HG03139 (cell line): ENCODE measurements around the gene MTURN.

Source experiments
- ATAC-seq: cut with Tn5 transposase; IDR thresholded peaks from one replicate; pipeline ENCODE4 v1.9.1; 2021; ENCODE audit not compliant: unreplicated experiment

The MTURN gene

DNA sequence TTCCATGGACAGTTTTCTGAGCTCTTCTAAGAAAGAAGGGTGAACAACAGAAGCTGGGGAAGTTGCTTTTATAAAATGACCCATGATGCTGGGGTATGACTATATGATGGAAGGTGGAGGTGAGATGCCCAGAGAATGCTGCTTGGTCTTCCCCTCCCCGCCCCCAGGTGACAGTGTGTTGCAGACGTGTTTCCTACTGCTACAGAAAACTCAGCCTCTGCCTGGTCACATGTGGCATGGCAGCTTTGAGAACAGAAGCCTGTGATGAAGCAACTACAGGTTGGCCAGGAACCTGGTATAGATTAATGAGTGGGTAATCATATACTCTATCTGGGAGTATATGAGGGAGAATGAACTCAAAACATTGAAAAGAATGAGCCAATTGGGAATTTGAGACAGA, 67.1 kb downstream of the MTURN start:
- no peak for ATAC-seq

DNA sequence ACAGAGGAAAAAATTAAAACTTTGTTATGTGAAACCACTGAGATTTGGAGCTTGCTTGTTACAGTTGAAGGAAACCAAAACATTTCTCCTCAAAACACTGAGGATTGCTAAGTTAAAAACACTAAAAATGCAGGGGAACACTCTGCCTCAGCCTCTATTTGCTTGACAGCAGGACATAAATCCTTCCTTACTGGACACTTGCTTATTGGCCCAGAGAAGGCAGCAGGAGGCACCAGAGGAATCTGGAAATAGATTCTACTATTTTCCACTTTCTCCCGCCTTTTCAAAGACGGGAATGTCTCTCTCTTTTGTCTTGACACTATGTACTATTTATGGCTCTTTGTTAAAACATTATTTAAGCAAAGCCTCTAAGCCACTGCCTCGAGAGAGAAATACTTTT, 67.9 kb downstream of the MTURN start:
- no peak for ATAC-seq

DNA sequence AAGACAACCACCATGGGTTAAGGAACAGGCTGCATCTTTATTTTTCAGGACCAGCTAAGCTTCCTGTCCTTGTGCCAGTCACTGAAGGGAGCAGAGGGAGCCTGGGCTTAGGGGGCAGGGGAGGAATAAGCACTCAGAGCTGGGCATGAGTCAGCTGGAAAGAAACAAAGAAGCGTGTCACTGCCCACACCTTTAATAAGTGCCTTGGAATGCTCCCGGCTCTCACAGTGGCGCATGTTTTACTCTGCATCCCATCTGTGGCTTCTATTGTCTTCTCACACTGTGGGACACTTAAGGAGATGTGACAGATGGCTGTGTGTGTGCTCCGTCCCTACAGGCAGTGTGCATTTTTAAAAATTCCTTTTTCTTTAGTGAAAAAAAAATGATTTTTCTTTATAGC, 71.7 kb downstream of the MTURN start:
- ATAC-seq = no peak

DNA sequence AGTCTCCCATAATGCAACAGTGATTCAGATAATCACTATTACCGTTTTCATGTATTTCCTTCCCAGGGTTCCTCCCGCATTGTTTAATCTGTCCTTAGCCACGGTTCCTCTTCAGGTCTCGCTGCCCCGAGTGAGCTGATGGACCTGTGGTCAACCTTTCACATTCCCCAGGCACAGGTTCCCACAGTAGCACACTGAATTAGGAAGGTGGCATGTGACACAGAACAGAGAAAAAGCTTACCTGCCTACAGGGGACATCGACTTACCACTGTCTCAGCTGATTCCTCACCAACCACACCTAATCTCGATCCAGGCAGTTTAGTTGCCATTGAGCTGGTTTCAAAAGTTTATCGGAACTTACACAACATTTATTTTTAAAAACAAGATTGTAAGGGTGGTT, 72.2 kb downstream of the MTURN start:
- ATAC-seq = no peak

DNA sequence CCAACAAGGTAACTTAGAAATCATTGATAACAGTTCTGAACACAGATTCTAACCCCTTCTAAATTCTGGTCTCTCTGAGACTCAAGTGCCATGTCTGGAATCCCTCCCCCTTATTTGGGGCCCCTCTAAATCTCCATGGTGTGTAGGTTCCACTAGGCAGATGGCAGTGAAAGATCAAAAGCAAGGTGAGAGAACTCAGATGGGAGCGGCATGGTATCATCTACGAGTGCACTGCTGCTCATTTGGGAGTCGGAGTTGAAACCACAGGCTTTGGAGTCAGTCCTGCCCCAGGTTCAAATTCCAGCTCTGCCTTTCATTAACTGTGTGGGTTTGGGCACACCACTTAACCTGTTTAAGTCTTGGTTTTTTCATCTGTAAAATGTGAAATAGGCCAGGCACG, 72.6 kb downstream of the MTURN start:
- no peak for ATAC-seq

DNA sequence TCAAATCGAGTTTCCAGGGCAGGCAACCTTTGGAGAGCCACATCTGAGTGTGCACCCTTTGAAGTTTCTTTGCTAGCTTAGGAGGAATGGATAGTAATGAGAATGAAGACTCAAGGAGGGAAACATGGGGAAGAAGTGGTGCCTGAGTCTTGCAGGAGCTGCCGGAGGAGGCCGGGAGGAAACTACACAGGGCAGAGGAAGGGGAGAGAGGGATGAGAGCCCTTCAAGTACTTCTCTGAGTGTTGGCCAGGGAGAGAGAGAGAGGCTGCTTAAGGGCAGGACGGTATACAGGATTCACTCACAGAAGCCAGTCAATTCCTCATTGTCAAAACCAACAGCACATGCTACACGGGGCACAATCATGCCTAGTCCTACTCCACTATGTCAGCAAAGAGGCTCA, 75.2 kb downstream of the MTURN start:
- no peak for ATAC-seq
